Caco-2 (cell line): Measurements from ENCODE around the gene MTM1. TPM values are rescaled to one million over a fixed set of nuclear protein-coding genes. Genes with fewer than 3 reads are reported as not detected.

Experiments used
- BruUV-seq: library from RNA; stranded (reverse); fragments of 400-500 nt; replicated peaks from 2 replicates; lab custom pipeline; 2021; lab: Mats Ljungman, UMichigan
- CTCF ChIA-PET: fragments of 300-600 bp; sonication (Branson Sonifier 250); formaldehyde crosslinking; loops from one replicate; lab custom pipeline; 2022; ENCODE audit warnings: antibody characterized with exemption; lab: Charles Lee
- POLR2A ChIA-PET: fragments of 300-600 bp; sonication (Branson Sonifier 250); formaldehyde crosslinking; loops from one replicate; lab custom pipeline; 2022; ENCODE audit warnings: antibody characterized with exemption; lab: Charles Lee
- DNase-seq, 2 experiments: peaks; one replicate each; pipeline versions ENCODE4 v3.0.0 to v3.0.0-alpha.2; 2020 to 2022
- H3K27me3 ChIP-seq: replicated peaks from 2 replicates; pipeline ENCODE4 v1.6.0; 2011; ENCODE audit warnings: low read length; ENCODE audit not compliant: control insufficient read depth, insufficient read depth
- H3K36me3 ChIP-seq: 2 replicates; pipeline ENCODE4 v1.5.1; 2011; ENCODE audit warnings: low read length; ENCODE audit not compliant: control insufficient read depth, insufficient read depth
- H3K4me1 ChIP-seq: fragments of 250-450 bp; sonication (Bioruptor Pico); 2 replicates; pipeline ENCODE4 v1.5.1; 2020; ENCODE audit warnings: mild to moderate bottlenecking
- H3K4me3 ChIP-seq: 2 replicates; pipeline ENCODE4 v1.5.1; 2011; ENCODE audit warnings: low read depth, mild to moderate bottlenecking, control low read depth, low read length
- H3K9me3 ChIP-seq: fragments of 250-450 bp; sonication (Bioruptor Pico); 2 replicates; pipeline ENCODE4 v1.5.1; 2020; ENCODE audit warnings: mild to moderate bottlenecking, moderate library complexity
- H3K27ac Mint-ChIP-seq: one replicate; pipeline ENCODE4 v1.8.0; 2022; ENCODE audit warnings: mixed read lengths; ENCODE audit not compliant: unreplicated experiment
- H3K27me3 Mint-ChIP-seq: one replicate; pipeline ENCODE4 v1.8.0; 2022; ENCODE audit warnings: mixed read lengths; ENCODE audit not compliant: insufficient read depth, unreplicated experiment
- H3K36me3 Mint-ChIP-seq: one replicate; pipeline ENCODE4 v1.8.0; 2022; ENCODE audit warnings: mild to moderate bottlenecking, mixed read lengths; ENCODE audit not compliant: insufficient read depth, unreplicated experiment
- H3K4me1 Mint-ChIP-seq: one replicate; pipeline ENCODE4 v1.8.0; 2022; ENCODE audit warnings: low read depth, mixed read lengths; ENCODE audit not compliant: unreplicated experiment
- H3K4me3 Mint-ChIP-seq: one replicate; pipeline ENCODE4 v1.8.0; 2022; ENCODE audit warnings: mild to moderate bottlenecking, moderate library complexity, mixed read lengths; ENCODE audit not compliant: unreplicated experiment
- H3K9me3 Mint-ChIP-seq: one replicate; pipeline ENCODE4 v1.8.0; 2022; ENCODE audit warnings: mixed read lengths; ENCODE audit not compliant: unreplicated experiment
- intact Hi-C: fragments of 100-400 bp; cut with micrococcal nuclease; formaldehyde crosslinking; loops from one replicate; pipeline ENCODE4 v1.10.0; 2022; ENCODE audit not compliant: unreplicated experiment
- total RNA-seq: library from RNA; stranded (reverse); gene quantifications from 2 replicates; pipeline ENCODE4 v1.2.3, GENCODE V29; 2022
- TF ChIP-seq, protein P1 (sequence below), 2 experiments: fragments of 200-600 bp in 1 of 2; IDR thresholded peaks; 1 replicate in 1 of 2; 2 replicates in 1 of 2; pipeline versions ENCODE4 v1.5.1 to v1.8.0; 2011 to 2022; ENCODE audit warnings: antibody characterized with exemption in 1 of 2, control low read depth in 1 of 2, inconsistent platforms in 1 of 2, low read depth in 1 of 2, low read length in 1 of 2, mild to moderate bottlenecking in 1 of 2, moderate library complexity in 1 of 2; ENCODE audit not compliant: insufficient read depth in 1 of 2, severe bottlenecking in 1 of 2, unreplicated experiment in 1 of 2

MTM1 gene
- total RNA-seq, 1 experiment from 2014 or later, result 9.7 TPM

DNA sequence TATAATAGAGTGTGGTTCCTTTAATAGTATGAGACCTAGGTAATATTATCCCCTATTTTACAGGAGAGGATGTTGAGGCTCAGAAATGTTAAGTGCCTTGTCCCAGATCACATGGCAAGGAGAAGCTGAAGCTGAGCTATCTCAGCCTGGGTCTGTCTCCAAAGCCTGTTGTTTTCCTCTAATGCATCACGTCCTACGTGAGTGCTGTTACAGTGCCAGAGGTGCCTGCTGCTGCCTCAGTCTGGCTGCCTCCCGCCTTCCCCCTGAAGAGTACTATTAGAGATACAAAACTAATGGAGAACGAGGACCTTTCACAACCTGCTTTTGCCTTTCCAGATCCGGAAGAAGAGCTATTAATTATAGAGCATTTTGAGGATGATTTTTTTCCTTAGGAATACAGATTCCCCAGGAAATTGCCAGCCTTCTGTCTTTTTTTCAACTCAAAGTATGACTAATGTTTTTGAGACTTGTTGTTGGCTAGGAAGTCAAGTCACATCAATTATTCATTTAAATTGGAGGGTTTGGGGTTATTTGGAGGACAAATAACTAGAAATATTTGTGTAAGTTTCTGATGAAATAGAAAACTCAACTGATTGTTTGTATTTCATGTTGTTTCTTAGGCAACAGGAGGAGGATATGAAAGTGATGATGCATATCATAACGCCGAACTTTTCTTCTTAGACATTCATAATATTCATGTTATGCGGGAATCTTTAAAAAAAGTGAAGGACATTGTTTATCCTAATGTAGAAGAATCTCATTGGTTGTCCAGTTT, 80.9 kb downstream of the MTM1 start:
- BruUV-seq, result no TSS peak
- Histone ChIP-seq H3K27me3 (no peaks in the 10 kb centered on the region), H3K36me3 (no peaks in the 10 kb centered on the region), H3K9me3 (no peaks in the 10 kb centered on the region), H3K4me1 (no peaks in the 10 kb centered on the region), H3K4me3 (no peak overlapping the region)
- no peak for DNase-seq
- Mint-ChIP-seq H3K27ac (no peak overlapping the region), H3K9me3 (no peaks in the 10 kb centered on the region), H3K27me3 (no peaks in the 10 kb centered on the region), H3K4me1 (no peaks in the 10 kb centered on the region), H3K4me3 (no peak overlapping the region), H3K36me3 (no peaks in the 10 kb centered on the region)
- ChIA-PET POLR2A (no interaction called here), CTCF (no interaction called here)
- TF ChIP-seq, protein P1, sequence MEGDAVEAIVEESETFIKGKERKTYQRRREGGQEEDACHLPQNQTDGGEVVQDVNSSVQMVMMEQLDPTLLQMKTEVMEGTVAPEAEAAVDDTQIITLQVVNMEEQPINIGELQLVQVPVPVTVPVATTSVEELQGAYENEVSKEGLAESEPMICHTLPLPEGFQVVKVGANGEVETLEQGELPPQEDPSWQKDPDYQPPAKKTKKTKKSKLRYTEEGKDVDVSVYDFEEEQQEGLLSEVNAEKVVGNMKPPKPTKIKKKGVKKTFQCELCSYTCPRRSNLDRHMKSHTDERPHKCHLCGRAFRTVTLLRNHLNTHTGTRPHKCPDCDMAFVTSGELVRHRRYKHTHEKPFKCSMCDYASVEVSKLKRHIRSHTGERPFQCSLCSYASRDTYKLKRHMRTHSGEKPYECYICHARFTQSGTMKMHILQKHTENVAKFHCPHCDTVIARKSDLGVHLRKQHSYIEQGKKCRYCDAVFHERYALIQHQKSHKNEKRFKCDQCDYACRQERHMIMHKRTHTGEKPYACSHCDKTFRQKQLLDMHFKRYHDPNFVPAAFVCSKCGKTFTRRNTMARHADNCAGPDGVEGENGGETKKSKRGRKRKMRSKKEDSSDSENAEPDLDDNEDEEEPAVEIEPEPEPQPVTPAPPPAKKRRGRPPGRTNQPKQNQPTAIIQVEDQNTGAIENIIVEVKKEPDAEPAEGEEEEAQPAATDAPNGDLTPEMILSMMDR (IDR thresholded peaks at IDR 0.05; ENCODE audit: insufficient read depth in 1 of 2, low read depth in 1 of 2, low read length in 1 of 2, severe bottlenecking in 1 of 2, unreplicated experiment in 1 of 2), result no peak
- intact Hi-C loops, result no loop called here

DNA sequence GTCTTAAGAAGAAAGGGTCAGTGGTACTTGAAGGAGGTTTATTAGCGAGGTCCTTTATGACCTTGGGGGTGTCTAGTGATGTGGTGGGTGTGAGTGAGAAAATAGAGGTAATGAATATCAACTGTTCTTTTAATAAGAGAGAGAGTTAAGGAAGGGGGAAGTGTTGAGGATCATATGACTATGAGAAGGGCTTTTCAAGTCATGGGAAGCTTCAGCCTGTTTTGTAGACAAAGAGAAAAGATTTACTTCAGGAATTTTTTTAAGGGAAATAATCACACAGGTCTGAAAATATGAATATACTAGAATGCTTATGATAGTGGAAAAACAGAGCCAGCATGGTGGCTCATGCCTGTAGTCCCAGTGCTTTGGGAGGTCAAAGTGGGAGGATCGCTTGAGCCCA, 83.5 kb downstream of the MTM1 start:
- H3K27me3 Mint-ChIP-seq, result no peaks in the 10 kb centered on the region
- H3K4me3 ChIP-seq, result no peak overlapping the region
- H3K27me3 ChIP-seq, result no peaks in the 10 kb centered on the region
- H3K4me3 Mint-ChIP-seq, result no peak overlapping the region
- H3K36me3 Mint-ChIP-seq, result no peaks in the 10 kb centered on the region
- intact Hi-C loops, result no loop called here
- H3K4me1 ChIP-seq, result no peaks in the 10 kb centered on the region
- no peaks in the 10 kb centered on the region for H3K36me3 ChIP-seq
- TF ChIP-seq, protein P1 (IDR thresholded peaks at IDR 0.05; ENCODE audit: insufficient read depth in 1 of 2, low read depth in 1 of 2, low read length in 1 of 2, severe bottlenecking in 1 of 2, unreplicated experiment in 1 of 2), result no peak
- CTCF ChIA-PET, result no interaction called here
- no TSS peak for BruUV-seq
- H3K27ac Mint-ChIP-seq, result no peak overlapping the region
- H3K9me3 Mint-ChIP-seq, result no peaks in the 10 kb centered on the region
- no peaks in the 10 kb centered on the region for H3K9me3 ChIP-seq
- POLR2A ChIA-PET, result no interaction called here
- no peak for DNase-seq
- H3K4me1 Mint-ChIP-seq, result no peaks in the 10 kb centered on the region

DNA sequence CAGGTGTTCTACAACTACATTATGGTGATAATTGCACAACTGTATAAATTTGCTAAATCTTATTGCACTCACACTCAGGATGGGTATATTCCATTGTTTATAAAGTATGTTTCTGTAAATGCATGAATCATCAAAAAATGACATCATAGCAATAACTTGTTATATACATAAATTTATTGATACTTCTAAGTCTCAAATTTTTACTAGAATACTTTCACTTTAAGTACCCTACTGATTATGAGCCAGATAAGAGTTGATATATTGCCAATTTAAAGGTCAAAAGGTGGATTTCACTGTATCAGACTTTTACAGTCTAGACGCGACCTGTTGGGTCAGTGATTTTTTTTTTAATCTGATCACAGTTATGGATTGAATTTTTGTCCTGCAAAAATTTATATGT, 87.4 kb downstream of the MTM1 start:
- TF ChIP-seq, protein P1 (IDR thresholded peaks at IDR 0.05; ENCODE audit: insufficient read depth in 1 of 2, low read depth in 1 of 2, low read length in 1 of 2, severe bottlenecking in 1 of 2, unreplicated experiment in 1 of 2), result no peak
- H3K9me3 Mint-ChIP-seq, result no peaks in the 10 kb centered on the region
- Histone ChIP-seq H3K36me3 (no peaks in the 10 kb centered on the region), H3K9me3 (no peaks in the 10 kb centered on the region), H3K27me3 (no peaks in the 10 kb centered on the region), H3K4me1 (no peaks in the 10 kb centered on the region), H3K4me3 (no peak overlapping the region)
- CTCF ChIA-PET, result no interaction called here
- peaks cover 6% of the 10 kb centered on the region for H3K36me3 Mint-ChIP-seq
- H3K27me3 Mint-ChIP-seq, result no peaks in the 10 kb centered on the region
- intact Hi-C loops, result no loop called here
- H3K4me3 Mint-ChIP-seq, result no peak overlapping the region
- POLR2A ChIA-PET, result no interaction called here
- H3K4me1 Mint-ChIP-seq, result no peaks in the 10 kb centered on the region
- DNase-seq, result no peak
- BruUV-seq, result no TSS peak
- no peak overlapping the region for H3K27ac Mint-ChIP-seq
